GM12873 (cell line): ENCODE results near the gene KLF9.

Experiments
- TF ChIP-seq, protein P1 (sequence below): IDR thresholded peaks from 2 replicates; pipeline ENCODE4 v1.5.1; 2012; ENCODE audit warnings: low read depth, mild to moderate bottlenecking, moderate library complexity, low read length, control low read depth; ENCODE audit not compliant: insufficient read depth; ENCODE audit errors: missing control alignments

Gene KLF9

GRCh38 chr9:70413799-70414775, at the start of gene KLF9:
TSS of gene KLF9 (minus strand) at chr9:70414657. CDS start at chr9:70413363, 1,294 bp downstream.
- TF ChIP-seq, protein P1, sequence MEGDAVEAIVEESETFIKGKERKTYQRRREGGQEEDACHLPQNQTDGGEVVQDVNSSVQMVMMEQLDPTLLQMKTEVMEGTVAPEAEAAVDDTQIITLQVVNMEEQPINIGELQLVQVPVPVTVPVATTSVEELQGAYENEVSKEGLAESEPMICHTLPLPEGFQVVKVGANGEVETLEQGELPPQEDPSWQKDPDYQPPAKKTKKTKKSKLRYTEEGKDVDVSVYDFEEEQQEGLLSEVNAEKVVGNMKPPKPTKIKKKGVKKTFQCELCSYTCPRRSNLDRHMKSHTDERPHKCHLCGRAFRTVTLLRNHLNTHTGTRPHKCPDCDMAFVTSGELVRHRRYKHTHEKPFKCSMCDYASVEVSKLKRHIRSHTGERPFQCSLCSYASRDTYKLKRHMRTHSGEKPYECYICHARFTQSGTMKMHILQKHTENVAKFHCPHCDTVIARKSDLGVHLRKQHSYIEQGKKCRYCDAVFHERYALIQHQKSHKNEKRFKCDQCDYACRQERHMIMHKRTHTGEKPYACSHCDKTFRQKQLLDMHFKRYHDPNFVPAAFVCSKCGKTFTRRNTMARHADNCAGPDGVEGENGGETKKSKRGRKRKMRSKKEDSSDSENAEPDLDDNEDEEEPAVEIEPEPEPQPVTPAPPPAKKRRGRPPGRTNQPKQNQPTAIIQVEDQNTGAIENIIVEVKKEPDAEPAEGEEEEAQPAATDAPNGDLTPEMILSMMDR: no peak

DNA sequence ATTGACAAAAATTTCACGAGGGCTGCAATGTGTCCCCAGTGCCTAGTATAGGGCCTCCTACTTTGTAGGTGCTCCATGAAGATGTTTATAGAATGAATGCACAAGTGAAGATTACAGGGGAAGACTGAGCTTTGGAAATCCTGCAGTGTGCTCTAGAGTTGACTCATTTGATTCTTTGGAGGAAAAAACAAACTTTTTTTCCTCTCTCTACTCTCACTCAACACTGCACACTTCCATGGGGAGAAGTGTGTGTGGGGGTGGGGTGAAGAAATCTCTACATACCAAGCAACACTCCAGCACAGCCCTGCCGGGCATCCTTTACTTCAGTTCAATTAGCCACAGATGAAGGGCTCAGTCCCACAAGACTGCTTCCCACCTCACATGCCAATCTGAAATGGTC, 49.4 kb upstream of the KLF9 start:
- TF ChIP-seq, protein P1: no peak

DNA sequence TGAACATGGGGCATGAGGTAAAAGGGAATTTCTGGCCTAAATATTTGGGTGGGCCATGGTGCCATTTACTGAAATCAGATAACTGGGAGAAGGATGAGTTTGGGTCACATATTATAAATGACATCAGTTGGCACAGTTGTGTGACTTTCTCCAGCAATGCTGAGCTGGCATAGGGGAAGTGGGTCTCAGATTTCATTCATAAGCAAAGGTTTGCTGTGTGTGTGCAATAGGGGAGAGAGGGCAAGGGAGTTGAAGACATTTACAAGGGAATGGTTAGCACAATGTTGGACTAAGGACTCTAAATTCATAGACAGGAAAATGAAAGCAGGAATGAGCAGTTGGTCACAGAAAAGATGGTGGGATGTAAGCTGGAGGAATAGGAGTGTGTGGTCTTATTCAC, 47.8 kb upstream of the KLF9 start:
- TF ChIP-seq, protein P1: no peak

DNA sequence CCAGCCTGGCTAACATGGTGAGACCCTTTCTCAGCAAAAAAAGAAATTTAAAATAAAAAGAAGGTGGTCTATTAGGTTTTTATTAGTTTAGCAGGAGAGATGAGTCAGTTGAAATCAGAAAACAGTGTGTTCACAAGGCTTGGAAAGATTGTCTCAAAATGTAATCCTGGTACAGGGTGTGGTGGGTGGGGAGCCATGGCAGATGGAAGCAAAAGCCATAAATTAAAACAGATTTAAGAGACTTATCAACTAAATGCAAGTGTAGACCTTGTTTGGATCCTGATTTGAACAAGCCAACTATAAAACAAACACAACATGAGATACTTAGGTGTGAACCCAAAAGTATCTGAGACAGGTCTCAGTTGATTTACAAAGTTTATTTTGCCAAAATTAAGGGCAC, 42.8 kb upstream of the KLF9 start:
- TF ChIP-seq, protein P1: no peak

GRCh38 chr9:70455993-70456704, 41.7 kb upstream of the KLF9 start:
- TF ChIP-seq, protein P1: no peak

DNA sequence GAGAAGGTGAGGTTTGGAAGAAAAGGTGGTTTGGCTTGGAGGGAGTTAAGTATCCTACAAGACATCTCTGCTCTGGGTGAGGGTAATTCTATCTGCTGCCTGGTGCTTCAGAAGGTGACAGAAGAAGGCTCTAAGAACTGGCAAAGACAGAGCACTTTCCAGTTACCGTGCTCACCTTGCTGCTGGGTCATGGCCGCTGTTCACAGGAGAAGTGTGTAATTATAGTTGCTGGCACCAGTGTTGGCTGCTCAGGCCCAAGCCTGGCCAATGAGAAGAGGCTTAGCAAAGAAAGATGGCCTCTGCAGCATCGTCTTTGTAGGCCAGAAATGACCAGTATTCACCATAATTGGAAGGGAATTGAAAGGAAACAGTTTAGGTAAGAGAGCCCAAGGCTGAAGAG, 37.9 kb upstream of the KLF9 start:
- TF ChIP-seq, protein P1: no peak

DNA sequence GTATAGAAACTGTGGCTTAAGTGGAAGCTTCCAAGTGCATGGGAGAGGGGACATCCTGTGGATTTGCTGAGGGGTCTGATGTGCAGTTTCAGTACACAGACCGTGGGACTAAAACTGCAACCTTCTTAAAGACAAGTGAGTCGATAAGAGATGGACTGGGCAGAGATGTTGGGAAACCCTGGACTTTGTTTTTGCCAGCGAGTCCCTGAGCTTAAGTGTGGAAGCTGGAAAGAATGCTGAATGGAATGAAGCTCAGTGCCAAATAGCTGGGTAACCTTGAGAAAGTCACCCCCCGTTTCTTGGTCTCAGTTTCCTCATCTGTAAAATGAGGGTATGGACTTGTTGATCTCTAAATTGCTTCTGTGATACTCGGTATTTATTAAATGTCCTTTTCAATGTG, 37.3 kb upstream of the KLF9 start:
- TF ChIP-seq, protein P1: no peak
